GM18511 (cell line): ENCODE results near the gene MIAT.

Experiments
- ATAC-seq: cut with Tn5 transposase; IDR thresholded peaks from one replicate; pipeline ENCODE4 v1.9.1; 2021; ENCODE audit warnings: mild to moderate bottlenecking, moderate library complexity; ENCODE audit not compliant: unreplicated experiment

Gene MIAT

GRCh38 chr22:26665813-26666231 is 8.4 kb downstream of the MIAT start:
- no peak for ATAC-seq

GRCh38 chr22:26667140-26667539 is 9.8 kb downstream of the MIAT start:
- no peak for ATAC-seq

GRCh38 chr22:26669060-26669481 is 11.7 kb downstream of the MIAT start:
- no peak for ATAC-seq

- no peak for ATAC-seq
Measured at GRCh38 chr22:26670459-26670858, 13.1 kb downstream of the MIAT start.

- peak; percentile 31 for ATAC-seq
Measured at GRCh38 chr22:26671317-26672059, 14.1 kb downstream of the MIAT start.

GRCh38 chr22:26672060-26672471 is 14.7 kb downstream of the MIAT start:
- peak; percentile 14 for ATAC-seq

GRCh38 chr22:26672590-26673468 is 15.4 kb downstream of the MIAT start:
- ATAC-seq: peak; percentile 64

GRCh38 chr22:26673486-26673885 is 16.1 kb downstream of the MIAT start:
- no peak for ATAC-seq

- ATAC-seq: no peak
Measured at GRCh38 chr22:26674211-26675190, 17.1 kb downstream of the MIAT start.

- no peak for ATAC-seq
Measured at GRCh38 chr22:26675687-26676268, 18.4 kb downstream of the MIAT start.

- no peak for ATAC-seq
Measured at GRCh38 chr22:26677217-26677616, 19.8 kb downstream of the MIAT start.

- ATAC-seq: no peak
Measured at GRCh38 chr22:26679003-26679629, 21.7 kb downstream of the MIAT start.

- ATAC-seq: no peak
Measured at GRCh38 chr22:26680485-26680884, 23.1 kb downstream of the MIAT start.

GRCh38 chr22:26681395-26681821 is 24.0 kb downstream of the MIAT start:
- no peak for ATAC-seq

GRCh38 chr22:26684168-26684567 is 26.8 kb downstream of the MIAT start:
- ATAC-seq: no peak

- ATAC-seq: no peak
Measured at GRCh38 chr22:26685601-26686000, 28.2 kb downstream of the MIAT start.

- ATAC-seq: no peak
Measured at GRCh38 chr22:26687439-26687838, 30.1 kb downstream of the MIAT start.

- ATAC-seq: no peak
Measured at GRCh38 chr22:26689513-26690301, 32.3 kb downstream of the MIAT start.
